ENCODE results near the gene STBD1. TPM values are rescaled to one million over a fixed set of nuclear protein-coding genes. Genes with fewer than 3 reads are reported as not detected.
"Not testable (repeated sequence)": the region's sequence is repeated elsewhere in the genome, so short reads cannot be mapped to it uniquely, and the experiment has no call there.

STBD1 gene
- total RNA-seq, 1 donor, result not detected

DNA sequence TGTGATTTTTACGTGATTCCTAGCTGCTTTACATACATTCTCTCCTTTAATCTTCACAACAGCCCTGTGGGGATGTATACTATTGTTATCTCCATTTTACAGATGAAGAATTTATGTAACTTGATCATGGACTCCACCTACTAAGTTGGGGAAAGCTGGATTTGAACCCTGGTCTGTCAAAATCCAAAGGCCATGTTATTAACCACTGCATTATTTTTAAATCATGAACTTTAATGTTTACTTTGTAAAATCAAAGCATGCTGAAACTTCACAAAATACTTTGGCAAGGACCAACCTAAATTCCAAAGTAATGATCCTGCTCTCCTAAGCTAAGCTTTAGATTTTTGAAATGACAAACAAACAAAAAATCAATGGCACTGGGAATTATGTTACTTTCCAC is 28.9 kb upstream of the STBD1 start:
- H3K4me1 ChIP-seq (ENCODE audit: insufficient read depth, low read length), result no peaks in the 10 kb centered on the region

DNA sequence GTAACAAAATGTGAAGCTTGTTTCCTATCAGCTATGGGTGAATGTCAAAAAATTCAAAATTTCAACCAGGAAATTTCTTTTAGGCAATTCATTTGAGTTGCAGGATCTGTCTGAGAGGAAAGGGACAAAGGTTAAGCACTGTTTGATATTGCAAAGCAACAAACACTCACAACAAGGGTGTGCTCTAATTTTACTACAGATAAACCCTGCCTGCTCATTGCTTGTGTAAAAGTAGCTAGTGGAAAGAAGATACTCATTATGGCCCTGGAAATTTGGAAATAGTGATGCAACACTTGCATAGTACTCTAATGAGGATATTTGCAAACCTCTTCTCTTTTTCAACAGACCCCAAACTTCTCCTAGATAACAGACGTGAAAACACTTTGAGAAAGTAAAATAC is 27.9 kb upstream of the STBD1 start:
- Histone ChIP-seq H3K4me1 (ENCODE audit: insufficient read depth, low read length) (no peaks in the 10 kb centered on the region), H3K27me3 (ENCODE audit: insufficient read depth, low read length) (no peaks in the 10 kb centered on the region), H3K4me3 (ENCODE audit: low read length) (no peak overlapping the region), H3K9me3 (ENCODE audit: low read depth, low read length) (no peaks in the 10 kb centered on the region)

More for the DNA sequence above, 28.9 kb upstream of the STBD1 start:
- H3K9me3 ChIP-seq (ENCODE audit: low read depth, low read length), result no peaks in the 10 kb centered on the region
- no peak overlapping the region for H3K4me3 ChIP-seq (ENCODE audit: low read length)
- H3K27me3 ChIP-seq (ENCODE audit: insufficient read depth, low read length), result no peaks in the 10 kb centered on the region

DNA sequence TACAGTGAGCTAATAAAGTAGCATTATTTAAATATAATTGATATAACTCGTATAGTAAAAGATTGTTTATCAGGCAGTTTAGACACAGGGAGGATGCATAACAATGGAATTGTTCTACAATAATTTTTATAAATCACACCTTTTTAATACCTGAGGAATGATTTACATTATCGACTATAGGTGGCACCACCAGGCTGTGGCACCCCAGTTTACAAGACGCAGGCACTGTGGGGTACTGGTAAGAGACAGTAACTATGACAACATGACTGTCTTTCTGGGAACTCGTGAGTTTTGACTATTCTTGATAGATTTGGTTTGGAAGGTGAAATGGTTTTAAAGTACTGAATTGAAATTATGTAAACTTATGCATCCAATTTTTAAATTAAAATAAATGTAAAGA is 27.1 kb upstream of the STBD1 start:
- no peaks in the 10 kb centered on the region for H3K4me1 ChIP-seq (ENCODE audit: insufficient read depth, low read length)
- H3K27me3 ChIP-seq (ENCODE audit: insufficient read depth, low read length), result no peaks in the 10 kb centered on the region
- no peak overlapping the region for H3K4me3 ChIP-seq (ENCODE audit: low read length)
- no peaks in the 10 kb centered on the region for H3K9me3 ChIP-seq (ENCODE audit: low read depth, low read length)

DNA sequence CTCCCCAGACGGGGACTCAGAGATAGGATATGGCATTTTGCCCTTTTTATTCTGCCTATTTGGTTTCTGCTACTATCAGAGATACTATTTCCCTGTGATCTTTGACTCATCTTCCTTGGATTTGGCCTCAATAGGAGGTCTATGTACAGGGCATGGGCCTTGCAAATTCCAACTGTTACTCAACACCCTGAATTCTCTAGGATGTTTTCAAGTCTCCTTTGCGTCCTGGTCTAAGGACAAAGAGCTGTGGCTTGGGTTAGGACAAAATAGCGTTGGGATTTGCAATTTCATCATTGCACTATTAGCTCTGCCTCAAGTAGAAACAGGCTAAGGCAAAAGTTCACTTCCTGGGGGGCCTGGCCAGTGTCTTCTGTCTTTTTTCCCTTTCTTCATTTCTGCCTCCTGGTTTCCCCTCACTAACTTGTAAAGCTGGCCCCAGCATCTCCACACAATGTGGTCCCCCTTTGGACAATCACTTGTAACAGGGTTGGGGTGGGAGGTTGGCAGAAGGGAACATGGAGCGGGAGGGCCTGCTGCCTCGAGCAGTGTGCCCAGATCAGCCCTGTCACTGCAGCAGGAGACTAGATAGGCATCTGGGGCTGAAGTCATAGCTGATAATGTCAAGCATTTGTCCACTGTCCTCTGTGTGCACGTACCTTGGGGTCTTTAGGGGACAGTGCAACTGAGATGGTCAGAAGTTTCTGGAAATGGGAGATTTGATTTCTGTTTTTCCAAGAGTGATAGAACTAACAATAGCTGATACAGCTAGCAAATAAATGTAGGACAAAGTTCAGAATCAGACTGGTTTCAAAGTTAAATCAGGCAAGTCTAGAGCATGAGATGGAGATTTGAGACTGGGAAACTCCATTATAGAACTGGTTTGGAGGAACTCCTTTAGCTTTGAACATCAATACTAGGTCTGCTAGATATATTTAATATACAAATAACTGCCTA is 25.8 kb upstream of the STBD1 start:
- Histone ChIP-seq H3K4me3 (ENCODE audit: low read length) (no peak overlapping the region), H3K9me3 (ENCODE audit: low read depth, low read length) (no peaks in the 10 kb centered on the region), H3K4me1 (ENCODE audit: insufficient read depth, low read length) (no peaks in the 10 kb centered on the region), H3K27me3 (ENCODE audit: insufficient read depth, low read length) (no peaks in the 10 kb centered on the region)

DNA sequence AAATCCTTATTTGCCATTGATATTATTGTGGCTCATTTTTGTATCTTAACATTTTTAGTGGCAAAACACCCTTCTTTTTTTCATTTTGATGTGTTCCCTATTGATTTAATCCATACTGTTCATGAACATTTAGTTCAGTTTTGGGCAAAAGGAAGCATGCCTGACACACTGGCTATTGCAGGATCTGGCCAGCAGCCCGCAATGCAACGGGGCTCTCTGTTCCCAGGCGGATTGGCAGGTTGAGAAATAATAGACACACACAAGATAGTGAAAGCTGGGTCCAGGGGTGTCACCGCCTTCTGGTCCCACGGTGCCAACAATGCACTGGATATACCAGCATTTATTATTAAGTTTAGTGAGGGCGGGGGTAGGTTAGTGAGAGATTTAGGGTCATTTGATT is 24.9 kb upstream of the STBD1 start:
- H3K9me3 ChIP-seq (ENCODE audit: low read depth, low read length); H3K27me3 ChIP-seq (ENCODE audit: insufficient read depth, low read length); H3K4me3 ChIP-seq (ENCODE audit: low read length); H3K4me1 ChIP-seq (ENCODE audit: insufficient read depth, low read length): not testable (repeated sequence)

DNA sequence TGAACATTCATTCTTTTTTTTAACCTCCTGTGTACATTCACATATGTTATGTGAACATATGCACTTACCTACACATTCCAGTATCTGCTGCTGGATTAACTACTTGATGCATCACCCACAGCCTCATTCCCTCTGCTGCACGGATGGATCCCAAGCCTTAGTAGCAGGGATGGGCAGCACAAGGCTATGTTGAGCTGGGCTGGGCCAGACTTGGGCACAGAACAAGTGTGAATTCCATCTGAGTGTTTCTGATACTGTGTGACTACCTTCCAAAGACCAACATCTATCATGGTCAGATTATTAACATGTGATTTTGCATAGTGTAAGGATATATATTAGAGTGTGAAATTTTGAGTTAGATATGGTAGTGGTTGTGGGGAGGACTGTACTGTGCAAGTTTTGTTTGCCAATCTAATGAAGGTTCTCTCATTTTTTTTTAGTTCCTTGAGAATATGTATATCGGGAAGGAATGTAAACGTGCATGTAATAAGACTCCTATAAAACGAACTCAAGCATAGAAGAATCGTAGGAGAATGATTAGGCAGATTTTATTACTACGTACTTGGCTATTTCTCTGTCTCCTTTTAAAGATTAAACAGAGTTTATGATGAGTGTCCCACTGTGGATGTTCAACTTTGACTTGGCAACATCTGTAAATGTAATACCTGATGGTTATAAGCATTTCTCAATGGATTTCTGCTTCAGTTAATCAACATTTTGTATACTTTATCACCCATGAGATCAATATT is 23.4 kb upstream of the STBD1 start:
- Histone ChIP-seq H3K4me1 (ENCODE audit: insufficient read depth, low read length) (no peaks in the 10 kb centered on the region), H3K27me3 (ENCODE audit: insufficient read depth, low read length) (no peaks in the 10 kb centered on the region), H3K4me3 (ENCODE audit: low read length) (no peak overlapping the region), H3K9me3 (ENCODE audit: low read depth, low read length) (no peaks in the 10 kb centered on the region)

DNA sequence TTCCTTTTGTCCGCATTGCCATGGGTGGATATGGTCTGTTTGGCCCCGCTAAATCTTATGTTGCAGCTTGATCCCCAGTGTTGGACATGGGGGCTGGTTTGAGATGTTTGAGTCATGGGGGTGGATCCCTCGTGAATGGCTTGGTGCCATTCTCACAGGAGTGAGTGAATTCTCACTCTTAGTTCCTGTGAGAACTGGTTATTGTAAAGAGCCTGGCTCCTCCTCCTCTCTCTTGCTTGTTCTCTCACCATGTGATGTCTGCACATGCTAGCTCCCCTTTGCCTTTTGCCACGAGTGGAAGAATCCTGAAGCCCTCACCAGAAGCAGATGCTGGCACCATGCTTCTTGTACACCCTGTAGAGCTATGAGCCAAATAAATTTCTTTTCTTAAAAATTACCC is 22.6 kb upstream of the STBD1 start:
- H3K4me3 ChIP-seq (ENCODE audit: low read length), result no peak overlapping the region
- H3K27me3 ChIP-seq (ENCODE audit: insufficient read depth, low read length), result no peaks in the 10 kb centered on the region
- H3K4me1 ChIP-seq (ENCODE audit: insufficient read depth, low read length), result no peaks in the 10 kb centered on the region
- H3K9me3 ChIP-seq (ENCODE audit: low read depth, low read length), result no peaks in the 10 kb centered on the region

DNA sequence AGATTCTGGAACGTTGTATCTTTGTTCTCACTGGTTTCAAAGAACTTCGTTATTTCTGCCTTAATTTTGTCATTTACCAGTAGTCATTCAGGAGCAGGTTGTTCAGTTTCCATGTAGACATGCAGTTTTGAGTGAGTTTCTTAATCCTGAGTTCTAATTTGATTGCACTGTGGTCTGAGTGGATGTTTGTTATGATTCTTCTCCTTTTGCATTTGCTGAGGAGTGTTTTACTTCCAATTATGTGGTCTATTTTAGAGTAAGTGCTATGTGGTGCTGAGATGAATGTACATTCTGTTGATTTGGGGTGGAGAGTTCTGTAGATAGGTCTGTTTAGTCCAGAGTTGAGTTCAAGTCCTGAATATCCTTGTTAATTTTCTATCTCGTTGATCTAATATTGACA is 18.7 kb upstream of the STBD1 start:
- H3K4me3 ChIP-seq (ENCODE audit: low read length); H3K9me3 ChIP-seq (ENCODE audit: low read depth, low read length); H3K27me3 ChIP-seq (ENCODE audit: insufficient read depth, low read length); H3K4me1 ChIP-seq (ENCODE audit: insufficient read depth, low read length): not testable (repeated sequence)

DNA sequence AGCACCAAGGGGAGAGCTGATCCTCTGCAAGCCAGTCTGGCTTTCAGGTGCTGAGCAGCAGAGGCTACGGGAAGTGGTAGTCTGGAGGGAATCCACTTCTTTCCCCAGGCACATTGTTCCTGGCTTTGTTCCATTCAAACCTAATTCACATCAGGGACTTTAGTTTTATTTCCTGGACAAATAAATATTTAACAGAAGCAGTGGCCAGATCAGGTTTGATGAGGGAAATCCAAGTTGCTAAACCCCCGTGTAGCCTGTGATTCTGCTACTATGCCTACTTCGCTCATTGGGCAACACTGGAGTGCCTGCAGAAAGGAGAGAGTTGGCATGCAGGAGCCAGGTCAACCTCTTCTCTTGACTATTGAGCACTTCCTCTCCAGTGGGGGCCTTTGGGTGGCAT is 13.8 kb upstream of the STBD1 start:
- no peaks in the 10 kb centered on the region for H3K27me3 ChIP-seq (ENCODE audit: insufficient read depth, low read length)
- H3K4me3 ChIP-seq (ENCODE audit: low read length), result no peak overlapping the region
- H3K4me1 ChIP-seq (ENCODE audit: insufficient read depth, low read length), result no peaks in the 10 kb centered on the region
- H3K9me3 ChIP-seq (ENCODE audit: low read depth, low read length), result no peaks in the 10 kb centered on the region

DNA sequence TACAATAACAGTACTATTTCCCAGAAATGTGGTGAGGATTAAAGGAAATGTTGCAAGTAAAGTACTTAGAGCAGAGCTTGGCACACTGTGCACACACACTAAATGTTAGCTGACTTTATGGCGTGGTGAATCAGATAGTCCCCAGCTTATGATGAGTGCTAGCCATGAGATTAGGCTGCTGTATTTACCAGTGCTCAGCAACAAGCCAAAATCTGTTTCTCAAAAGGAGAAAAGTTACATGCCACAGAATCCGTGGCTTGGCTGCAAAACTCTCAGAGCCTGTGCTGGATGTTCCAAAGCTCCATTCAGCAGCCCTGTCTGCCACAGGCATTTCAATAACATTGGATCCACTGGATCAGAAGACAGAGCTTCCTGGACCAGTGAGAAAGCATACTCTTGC is 12.8 kb upstream of the STBD1 start:
- Histone ChIP-seq H3K4me1 (ENCODE audit: insufficient read depth, low read length) (no peaks in the 10 kb centered on the region), H3K27me3 (ENCODE audit: insufficient read depth, low read length) (no peaks in the 10 kb centered on the region), H3K9me3 (ENCODE audit: low read depth, low read length) (peaks cover 6% of the 10 kb centered on the region), H3K4me3 (ENCODE audit: low read length) (no peak overlapping the region)

DNA sequence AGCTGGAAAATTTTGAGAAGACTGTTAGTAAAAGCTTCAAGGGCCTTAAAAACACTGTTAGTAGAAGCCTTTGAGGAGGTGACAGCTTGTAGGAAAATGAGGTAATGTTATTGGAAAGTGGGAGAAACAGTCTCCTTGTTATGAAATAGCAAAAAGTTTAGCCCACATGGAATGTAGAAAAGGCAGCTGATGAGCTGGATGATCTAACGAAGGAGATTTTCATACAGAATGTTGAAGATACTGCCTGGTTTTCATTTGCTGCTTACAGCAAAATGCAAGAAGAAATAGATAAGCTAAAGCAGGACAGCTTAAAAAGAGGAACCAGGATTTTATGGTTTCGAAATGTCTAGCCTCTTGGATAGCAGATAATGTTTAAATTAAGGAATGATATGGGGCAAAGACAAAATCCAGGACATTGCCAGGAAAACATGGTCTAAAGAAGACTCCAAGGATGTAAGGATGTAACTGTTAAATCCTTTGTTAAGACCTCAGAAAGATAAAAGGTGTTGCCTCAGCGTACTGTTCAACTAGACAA is 10.2 kb upstream of the STBD1 start:
- Histone ChIP-seq H3K4me1 (ENCODE audit: insufficient read depth, low read length) (peaks cover 19% of the 10 kb centered on the region), H3K27me3 (ENCODE audit: insufficient read depth, low read length) (no peaks in the 10 kb centered on the region), H3K9me3 (ENCODE audit: low read depth, low read length) (peaks cover 6% of the 10 kb centered on the region), H3K4me3 (ENCODE audit: low read length) (no peak overlapping the region)

DNA sequence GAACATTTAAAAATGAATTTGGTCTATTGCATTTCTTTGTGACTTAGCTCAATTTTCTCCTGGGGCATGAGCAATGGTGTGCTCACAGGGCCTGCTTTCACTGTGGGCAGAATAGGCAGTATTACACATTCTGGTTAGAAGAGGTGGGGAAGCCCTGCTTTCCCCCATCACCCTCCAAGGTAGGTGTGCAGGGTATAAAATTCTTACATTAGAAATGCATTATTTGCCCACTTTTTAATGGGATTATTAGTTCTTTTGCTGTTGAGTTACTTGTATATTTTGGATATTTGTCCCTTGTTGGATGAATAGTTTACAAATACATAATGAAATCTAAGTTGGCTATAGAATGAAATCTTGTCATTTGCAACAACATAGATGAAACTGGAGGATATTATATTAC is 8.3 kb upstream of the STBD1 start:
- no peaks in the 10 kb centered on the region for H3K27me3 ChIP-seq (ENCODE audit: insufficient read depth, low read length)
- H3K4me3 ChIP-seq (ENCODE audit: low read length), result no peak overlapping the region

DNA sequence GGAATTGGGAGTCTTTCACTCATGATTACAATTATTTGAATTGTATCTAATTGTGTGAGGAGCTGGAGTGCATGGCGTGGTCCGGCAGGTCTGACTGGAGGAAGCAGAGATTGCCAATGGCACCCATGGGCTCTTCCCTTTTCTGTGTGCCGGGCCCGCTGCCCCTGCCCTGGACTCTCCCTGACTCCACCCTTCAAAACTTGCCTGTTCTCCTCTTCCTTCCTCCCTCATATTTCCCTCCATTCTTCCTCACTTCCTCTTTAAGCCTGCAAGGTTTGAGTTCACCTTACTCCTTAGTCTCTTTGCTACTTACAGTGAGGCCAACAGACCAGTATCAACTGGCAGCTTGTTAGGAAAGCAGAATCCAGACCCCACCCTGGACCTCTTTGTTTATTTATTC is 6.5 kb upstream of the STBD1 start:
- Histone ChIP-seq H3K9me3 (ENCODE audit: low read depth, low read length) (peaks cover 6% of the 10 kb centered on the region), H3K4me1 (ENCODE audit: insufficient read depth, low read length) (peaks cover 45% of the 10 kb centered on the region), H3K4me3 (ENCODE audit: low read length) (no peak overlapping the region), H3K27me3 (ENCODE audit: insufficient read depth, low read length) (no peaks in the 10 kb centered on the region)

More for the DNA sequence above, 8.3 kb upstream of the STBD1 start:
- Histone ChIP-seq H3K9me3 (ENCODE audit: low read depth, low read length) (peaks cover 6% of the 10 kb centered on the region), H3K4me1 (ENCODE audit: insufficient read depth, low read length) (peaks cover 35% of the 10 kb centered on the region)

DNA sequence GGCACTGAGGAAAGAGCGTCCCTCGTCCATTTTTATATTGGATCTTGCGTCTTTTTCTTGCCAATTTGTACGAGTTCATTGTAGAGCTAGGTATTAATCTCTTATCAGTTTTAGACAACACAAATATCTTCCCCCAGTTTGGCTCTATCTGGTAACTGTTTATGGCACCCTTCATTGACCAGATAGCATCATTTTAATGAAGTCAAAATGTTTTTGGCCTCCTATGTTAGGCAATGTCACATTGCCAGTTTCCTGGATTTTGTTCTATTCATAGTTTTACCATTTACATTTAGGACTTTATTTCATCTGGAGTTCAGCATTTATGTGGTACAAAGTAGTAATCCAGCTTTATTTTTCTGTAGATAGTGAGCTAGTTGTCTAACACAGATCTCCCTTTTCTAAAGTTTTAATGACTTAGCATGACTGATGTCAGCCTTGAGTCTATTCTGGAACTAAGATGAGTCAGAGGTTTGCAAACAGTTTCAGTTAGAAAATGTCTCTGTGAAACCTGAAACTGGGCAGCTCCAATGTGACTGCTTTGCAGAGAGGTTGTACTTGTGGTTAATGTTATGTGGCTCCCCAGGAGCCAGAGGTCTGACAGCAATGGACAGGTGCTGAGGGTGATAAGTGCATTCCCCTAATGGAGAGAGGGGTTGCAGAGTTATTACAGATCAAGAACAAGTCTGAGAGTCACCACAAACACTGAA is 5.3 kb upstream of the STBD1 start:
- no peaks in the 10 kb centered on the region for H3K27me3 ChIP-seq (ENCODE audit: insufficient read depth, low read length)
- peaks cover 55% of the 10 kb centered on the region for H3K4me1 ChIP-seq (ENCODE audit: insufficient read depth, low read length)
- no peak overlapping the region for H3K4me3 ChIP-seq (ENCODE audit: low read length)
- H3K9me3 ChIP-seq (ENCODE audit: low read depth, low read length), result peaks cover 6% of the 10 kb centered on the region

DNA sequence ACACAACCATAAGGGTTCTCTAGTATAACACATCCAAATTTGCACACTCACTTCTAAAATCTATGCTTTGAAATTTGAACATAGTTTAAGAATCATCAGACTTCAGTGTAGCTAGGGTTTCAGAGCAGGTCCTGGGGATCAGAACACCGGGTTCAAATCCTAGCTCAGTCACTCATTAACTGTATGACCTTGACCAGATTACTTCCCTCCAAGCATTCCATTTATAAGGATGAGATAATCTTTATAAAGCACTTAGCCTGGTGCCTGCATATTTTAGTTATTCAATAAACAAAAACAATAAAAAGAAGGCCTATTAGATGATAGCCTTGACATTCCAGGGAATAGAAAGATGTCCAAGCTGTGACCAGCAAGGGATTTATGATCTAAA is 4.8 kb upstream of the STBD1 start:
- Histone ChIP-seq H3K27me3 (ENCODE audit: insufficient read depth, low read length) (no peaks in the 10 kb centered on the region), H3K9me3 (ENCODE audit: low read depth, low read length) (peaks cover 6% of the 10 kb centered on the region), H3K4me1 (ENCODE audit: insufficient read depth, low read length) (peaks cover 58% of the 10 kb centered on the region), H3K4me3 (ENCODE audit: low read length) (no peak overlapping the region)

All from mononuclear cell (primary cell).